Ascending aorta (tissue), 2 donors: ENCODE measurements around the gene WDR93. TPM values are rescaled to one million over a fixed set of nuclear protein-coding genes. Genes with fewer than 3 reads are reported as not detected.
"Not testable (repeated sequence)": the region's sequence is repeated elsewhere in the genome, so short reads cannot be mapped to it uniquely, and the experiment has no call there.

ENCODE experiments used
- DNase-seq, 2 donors: peaks; one replicate each; pipeline ENCODE4 v3.0.0-alpha.2; 2019; ENCODE audit warnings: low spot score in 2 of 2
- H3K27ac ChIP-seq, 2 donors: fragments of 200-600 bp; sonication (generic); one replicate each; pipeline ENCODE4 v1.5.1; 2016 to 2017; ENCODE audit warnings: mild to moderate bottlenecking in 1 of 2
- H3K27me3 ChIP-seq: fragments of 200-600 bp; sonication (generic); one replicate; pipeline ENCODE4 v1.5.1; 2017
- H3K36me3 ChIP-seq, 2 donors: fragments of 200-600 bp; sonication (generic); one replicate each; pipeline ENCODE4 v1.5.1; 2016
- H3K4me1 ChIP-seq, 2 donors: fragments of 200-600 bp; sonication (generic); one replicate each; pipeline ENCODE4 v1.5.1; 2016 to 2017; ENCODE audit warnings: mild to moderate bottlenecking in 1 of 2
- H3K4me3 ChIP-seq, 2 donors: fragments of 200-600 bp; sonication (generic); one replicate each; pipeline ENCODE4 v1.5.1; 2016 to 2017; ENCODE audit warnings: mild to moderate bottlenecking in 1 of 2
- H3K9me3 ChIP-seq, 2 donors: fragments of 200-600 bp; sonication (generic); one replicate each; pipeline ENCODE4 v1.5.1; 2016
- intact Hi-C: fragments of 100-400 bp; cut with DNase I; formaldehyde crosslinking; loops from one replicate; pipeline ENCODE4 v1.15.1; 2023
- total RNA-seq: library from RNA; depleted of rRNA; stranded (reverse); fragments of >200 nt; gene quantifications from one replicate; pipeline ENCODE4 v1.1.0, GENCODE V29; 2016
- TF ChIP-seq, protein P1 (sequence below), 3 experiments: fragments of 200-600 bp in 2 of 3; fragments of 450-650 bp in 1 of 3; sonication (generic) in 2 of 3; IDR thresholded peaks; one replicate each; pipeline ENCODE4 v1.5.1; 2016 to 2019; ENCODE audit warnings: antibody characterized with exemption in 3 of 3, mild to moderate bottlenecking in 1 of 3, moderate library complexity in 1 of 3

WDR93 gene
- total RNA-seq, 1 donor from 2014 or later = not detected

DNA sequence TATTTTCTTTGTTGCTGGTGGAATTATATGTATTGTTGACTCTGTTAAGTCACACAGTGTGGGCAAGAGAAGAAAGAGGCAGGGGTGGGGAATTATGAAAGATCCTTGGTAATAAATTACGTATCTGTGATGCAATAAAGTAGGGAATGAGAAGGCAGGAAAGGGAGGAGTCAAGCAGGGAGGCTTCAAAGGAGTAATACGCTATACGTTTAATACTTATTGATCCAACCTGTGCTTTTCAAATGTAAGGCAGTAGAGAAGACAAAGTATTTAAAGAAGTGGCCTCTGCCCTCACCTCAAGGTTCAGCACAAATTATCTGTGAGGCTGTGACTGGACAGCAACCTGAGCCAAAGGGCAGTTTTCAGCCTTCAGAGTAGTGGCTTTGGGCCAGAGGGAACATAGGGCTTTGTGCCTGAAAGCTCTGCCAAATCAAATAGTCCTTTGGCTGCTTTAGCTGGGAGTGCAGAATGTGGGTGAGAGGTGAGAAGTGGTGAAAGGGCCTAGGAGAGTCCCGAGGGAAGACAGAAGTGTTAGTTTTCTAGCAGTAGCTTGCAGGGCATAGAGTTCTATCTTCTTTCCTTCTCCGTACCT is 10.2 kb upstream of the WDR93 start:
- peaks cover 14 to 18% of the 10 kb centered on the region in 2 donors for H3K36me3 ChIP-seq
- H3K4me1 ChIP-seq = peaks cover 0 to 32% of the 10 kb centered on the region in 2 donors
- TF ChIP-seq, protein P1, sequence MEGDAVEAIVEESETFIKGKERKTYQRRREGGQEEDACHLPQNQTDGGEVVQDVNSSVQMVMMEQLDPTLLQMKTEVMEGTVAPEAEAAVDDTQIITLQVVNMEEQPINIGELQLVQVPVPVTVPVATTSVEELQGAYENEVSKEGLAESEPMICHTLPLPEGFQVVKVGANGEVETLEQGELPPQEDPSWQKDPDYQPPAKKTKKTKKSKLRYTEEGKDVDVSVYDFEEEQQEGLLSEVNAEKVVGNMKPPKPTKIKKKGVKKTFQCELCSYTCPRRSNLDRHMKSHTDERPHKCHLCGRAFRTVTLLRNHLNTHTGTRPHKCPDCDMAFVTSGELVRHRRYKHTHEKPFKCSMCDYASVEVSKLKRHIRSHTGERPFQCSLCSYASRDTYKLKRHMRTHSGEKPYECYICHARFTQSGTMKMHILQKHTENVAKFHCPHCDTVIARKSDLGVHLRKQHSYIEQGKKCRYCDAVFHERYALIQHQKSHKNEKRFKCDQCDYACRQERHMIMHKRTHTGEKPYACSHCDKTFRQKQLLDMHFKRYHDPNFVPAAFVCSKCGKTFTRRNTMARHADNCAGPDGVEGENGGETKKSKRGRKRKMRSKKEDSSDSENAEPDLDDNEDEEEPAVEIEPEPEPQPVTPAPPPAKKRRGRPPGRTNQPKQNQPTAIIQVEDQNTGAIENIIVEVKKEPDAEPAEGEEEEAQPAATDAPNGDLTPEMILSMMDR (IDR thresholded peaks at IDR 0.05) = no peak
- no peaks in the 10 kb centered on the region for H3K9me3 ChIP-seq
- H3K27ac ChIP-seq = peak overlapping the region; percentile 66 to 82
- H3K4me3 ChIP-seq = no peak overlapping the region
- intact Hi-C loops = loop anchor here (1.0 to 2.0 kb wide), 2 partner anchors 14 to 26 kb away; partner anchors contain the start of gene KIF7
- DNase-seq = peak in 1 of 2 donors; percentile 93
- H3K27me3 ChIP-seq = no peaks in the 10 kb centered on the region

DNA sequence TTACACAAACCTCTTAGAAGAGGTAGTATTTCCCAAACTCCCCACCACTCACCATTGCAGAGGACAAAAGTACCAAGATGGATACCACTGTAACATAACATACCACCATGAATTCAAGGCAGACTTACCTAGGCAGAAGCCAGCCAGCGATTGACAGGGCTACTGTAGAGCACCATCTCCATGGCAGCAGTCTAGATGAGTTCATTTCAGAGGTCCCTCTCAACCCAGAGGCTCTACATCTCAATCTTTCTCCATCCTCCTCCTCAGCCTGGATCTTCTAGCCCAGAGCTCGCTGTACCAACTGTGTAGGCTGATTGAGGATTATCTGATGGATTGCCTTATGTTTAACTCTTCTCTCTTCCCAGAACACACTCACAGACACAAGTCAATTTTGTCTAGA is 9.5 kb upstream of the WDR93 start:
- peak overlapping the region; percentile 20 to 82 for H3K27ac ChIP-seq
- H3K9me3 ChIP-seq = no peaks in the 10 kb centered on the region

DNA sequence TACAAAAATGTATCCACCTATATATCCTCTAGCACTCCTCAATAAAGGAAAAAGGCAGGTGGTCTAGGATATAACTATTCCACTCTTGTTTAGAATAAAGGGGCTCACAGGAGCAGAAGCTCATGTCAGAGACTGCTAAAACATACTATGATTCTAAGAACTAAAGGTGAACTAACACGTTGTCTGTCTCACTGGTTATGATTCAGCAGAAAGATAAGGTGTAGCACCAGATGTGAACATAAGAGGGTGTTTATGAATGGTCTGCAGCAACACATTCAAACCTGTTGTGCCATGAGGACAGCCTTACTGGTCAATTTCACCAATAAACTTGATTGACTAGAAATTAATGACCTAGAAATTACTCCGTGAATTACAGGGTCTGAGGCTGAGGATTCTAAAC is 4.6 kb upstream of the WDR93 start:
- no peak overlapping the region for H3K4me3 ChIP-seq
- no peaks in the 10 kb centered on the region for H3K9me3 ChIP-seq
- intact Hi-C loops = no loop called here
- DNase-seq = no peak
- TF ChIP-seq, protein P1 (IDR thresholded peaks at IDR 0.05) = no peak
- peaks cover 0 to 25% of the 10 kb centered on the region in 2 donors for H3K4me1 ChIP-seq
- peak overlapping the region; percentile 17 to 64 for H3K27ac ChIP-seq
- no peaks in the 10 kb centered on the region for H3K27me3 ChIP-seq
- peaks cover 14 to 18% of the 10 kb centered on the region in 2 donors for H3K36me3 ChIP-seq

More for the DNA sequence above, 9.5 kb upstream of the WDR93 start:
- TF ChIP-seq, protein P1 (IDR thresholded peaks at IDR 0.05) = no peak
- DNase-seq = no peak
- no peak overlapping the region for H3K4me3 ChIP-seq
- intact Hi-C loops = loop anchor here (2.0 kb wide), 1 partner anchor 26 kb away; the partner anchor contains the start of gene KIF7
- peaks cover 14 to 18% of the 10 kb centered on the region in 2 donors for H3K36me3 ChIP-seq
- H3K27me3 ChIP-seq = no peaks in the 10 kb centered on the region
- peaks cover 0 to 40% of the 10 kb centered on the region in 2 donors for H3K4me1 ChIP-seq

DNA sequence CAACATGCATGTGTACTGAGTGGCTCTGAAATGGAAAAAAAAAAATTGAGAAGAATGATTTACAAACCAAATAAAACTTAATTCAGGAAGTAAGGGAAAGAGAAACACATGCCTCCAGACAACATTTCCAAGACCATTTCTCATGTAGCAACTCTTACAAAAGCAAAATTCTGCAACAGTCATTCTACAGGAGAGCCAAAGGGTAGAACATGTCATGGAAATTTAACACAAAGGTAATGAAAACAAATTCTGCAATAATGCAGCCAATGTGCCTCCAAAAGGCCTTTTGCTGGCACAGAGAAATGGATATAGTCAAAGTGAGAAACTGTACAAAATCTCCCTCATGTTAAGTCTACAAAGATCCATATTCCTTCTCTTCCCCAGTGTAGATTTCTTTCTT is 4.1 kb upstream of the WDR93 start:
- intact Hi-C loops = no loop called here
- Histone ChIP-seq H3K4me3 (no peak overlapping the region), H3K36me3 (peaks cover 14 to 18% of the 10 kb centered on the region in 2 donors), H3K9me3 (no peaks in the 10 kb centered on the region), H3K27me3 (no peaks in the 10 kb centered on the region), H3K4me1 (peaks cover 0 to 19% of the 10 kb centered on the region in 2 donors), H3K27ac (peak overlapping the region; percentile 54 to 64)
- DNase-seq = peak in 1 of 2 donors; percentile 58
- TF ChIP-seq, protein P1 (IDR thresholded peaks at IDR 0.05) = no peak

DNA sequence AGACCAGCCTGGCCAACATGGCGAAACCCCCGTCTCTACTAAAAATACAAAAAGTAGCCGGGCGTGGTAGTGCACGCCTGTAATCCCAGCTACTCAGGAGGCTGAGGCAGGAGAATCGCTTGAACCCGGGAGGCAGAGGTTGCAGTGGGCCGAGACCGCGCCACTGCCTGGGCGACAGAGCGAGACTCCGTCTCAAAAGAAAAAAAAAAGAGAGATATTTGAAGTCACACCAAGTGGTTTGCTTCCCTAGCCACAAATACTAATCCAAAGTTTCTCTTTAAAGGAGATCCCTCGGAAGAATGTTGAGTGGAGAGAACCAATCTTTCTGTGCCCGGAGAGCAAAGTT is 708 bp upstream of the WDR93 start:
- Histone ChIP-seq H3K4me1 (peaks cover 0 to 12% of the 10 kb centered on the region in 2 donors), H3K27ac (peak overlapping the region; percentile 42 to 47), H3K4me3 (peak overlapping the region; percentile 77 to 92)
- not testable (repeated sequence) for H3K9me3 ChIP-seq, H3K36me3 ChIP-seq, DNase-seq, H3K27me3 ChIP-seq
- intact Hi-C loops = loop anchor here (5.0 kb wide), 1 partner anchor 43 kb away; no protein-coding TSS in a partner anchor

DNA sequence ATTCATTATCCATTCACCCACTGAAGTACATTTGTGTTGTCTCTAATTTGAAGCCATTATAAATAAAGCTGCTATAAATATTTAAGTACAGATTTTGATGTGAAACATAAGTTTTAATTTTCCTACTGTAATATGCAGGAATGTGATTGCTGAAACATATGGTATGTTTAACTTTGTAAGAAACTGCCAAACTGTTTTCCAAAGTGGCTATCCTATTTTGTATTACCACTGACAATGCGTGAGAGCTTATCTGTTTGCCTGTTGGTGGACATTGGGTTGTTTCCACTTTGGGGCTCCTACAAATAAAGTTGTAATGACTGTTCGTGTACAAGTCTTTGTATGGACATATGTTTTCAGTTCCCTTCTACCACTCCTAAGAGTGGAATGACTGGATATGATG is 2.5 kb downstream of the WDR93 start:
- TF ChIP-seq, protein P1 (IDR thresholded peaks at IDR 0.05) = no peak
- Histone ChIP-seq H3K4me1 (no peaks in the 10 kb centered on the region), H3K36me3 (no peaks in the 10 kb centered on the region), H3K27me3 (no peaks in the 10 kb centered on the region), H3K9me3 (no peaks in the 10 kb centered on the region), H3K4me3 (no peak overlapping the region), H3K27ac (no peak overlapping the region)
- intact Hi-C loops = loop anchor here (5.0 kb wide), 1 partner anchor 46 kb away; no protein-coding TSS in a partner anchor
- no peak for DNase-seq
